ENCODE data around the gene LIMS3.
"Not testable (repeated sequence)": the region's sequence is repeated elsewhere in the genome, so short reads cannot be mapped to it uniquely, and the experiment has no call there.

DNA sequence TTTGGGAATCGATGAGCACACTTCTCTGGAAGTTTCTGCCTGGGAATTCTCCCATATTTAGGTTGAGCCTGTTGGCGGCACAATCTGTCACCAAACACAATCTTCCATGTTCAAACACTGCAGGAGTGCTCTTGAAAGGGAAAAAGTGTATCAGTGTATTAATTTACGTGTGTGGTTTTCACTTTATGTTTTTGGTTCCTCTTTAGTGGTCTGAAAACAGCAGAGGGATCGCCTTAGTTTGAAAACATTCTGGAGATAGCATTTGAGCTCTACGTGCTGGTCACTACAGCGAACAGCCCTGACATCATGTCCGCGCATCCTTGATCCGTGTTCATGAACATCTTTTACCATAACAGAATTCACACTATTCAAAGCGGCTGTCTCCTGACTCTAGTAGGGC, 73.2 kb downstream of the LIMS3 start:
- not testable (repeated sequence) for TF ChIP-seq CTCF, POLR2AphosphoS5 (IDR thresholded peaks at IDR 0.05)

All from stomach (tissue), 4 donors.